HEK293T (cell line): ENCODE results near the gene INPP5A.

Source experiments
- BHLHE40 ChIP-seq: fragments of 450-650 bp; IDR thresholded peaks from 2 replicates; pipeline ENCODE4 v1.6.1; 2016; ENCODE audit warnings: mild to moderate bottlenecking, moderate library complexity, borderline replicate concordance
- FOXM1 ChIP-seq: fragments of 450-650 bp; IDR thresholded peaks from 2 replicates; pipeline ENCODE4 v1.6.1; 2017; ENCODE audit warnings: mild to moderate bottlenecking, borderline replicate concordance
- SP1 ChIP-seq: fragments of 450-650 bp; IDR thresholded peaks from 2 replicates; pipeline ENCODE4 v1.6.1; 2017
- SUZ12 ChIP-seq: fragments of 450-650 bp; IDR thresholded peaks from 2 replicates; pipeline ENCODE4 v1.6.1; 2016; ENCODE audit warnings: mild to moderate bottlenecking
- TARDBP ChIP-seq: fragments of 450-650 bp; IDR thresholded peaks from 2 replicates; pipeline ENCODE4 v1.6.1; 2016

- TF ChIP-seq TARDBP (no peak), SP1 (no peak), SUZ12 (no peak), BHLHE40 (no peak), FOXM1 (no peak)
These were observed 38.8 kb upstream of the INPP5A start for GRCh38 chr10:132498562-132499366.
